Thoracic aorta (tissue), 2 donors: ENCODE results near the gene RNF113A. TPM values are rescaled to one million over a fixed set of nuclear protein-coding genes. Genes with fewer than 3 reads are reported as not detected.
"Not testable (repeated sequence)": the region's sequence is repeated elsewhere in the genome, so short reads cannot be mapped to it uniquely, and the experiment has no call there.

ENCODE experiments used
- ATAC-seq: fragments of 150-250 bp; one replicate; pipeline ENCODE4 v1.8.0; 2017; ENCODE audit warnings: low read depth; ENCODE audit not compliant: insufficient number of reproducible peaks, low FRiP score
- DNase-seq: peaks from one replicate; pipeline ENCODE4 v3.0.0-alpha.2; 2020; ENCODE audit warnings: low spot score
- H3K27ac ChIP-seq, 2 donors: fragments of 200-600 bp; sonication (generic); 1 replicate in 1 of 2; 2 replicates in 1 of 2; pipeline ENCODE4 v1.5.1; 2016; ENCODE audit warnings: mild to moderate bottlenecking in 2 of 2, moderate library complexity in 2 of 2
- H3K27me3 ChIP-seq: fragments of 200-600 bp; sonication (generic); replicated peaks from 2 replicates; pipeline ENCODE4 v1.6.0; 2016; ENCODE audit warnings: mild to moderate bottlenecking; ENCODE audit not compliant: insufficient read depth
- H3K36me3 ChIP-seq: fragments of 200-600 bp; sonication (generic); one replicate; pipeline ENCODE4 v1.5.1; 2016
- H3K4me1 ChIP-seq, 2 donors: fragments of 200-600 bp; sonication (generic); 1 replicate in 1 of 2; 2 replicates in 1 of 2; pipeline versions ENCODE4 v1.5.1 to v1.6.0; 2016; ENCODE audit warnings: low read depth in 2 of 2, mild to moderate bottlenecking in 1 of 2; ENCODE audit not compliant: control insufficient read depth in 1 of 2
- H3K4me3 ChIP-seq: fragments of 200-600 bp; sonication (generic); 2 replicates; pipeline ENCODE4 v1.5.1; 2016; ENCODE audit warnings: mild to moderate bottlenecking
- H3K9me3 ChIP-seq: fragments of 200-600 bp; sonication (generic); 2 replicates; pipeline ENCODE4 v1.5.1; 2016
- total RNA-seq, 2 donors: library from RNA; depleted of rRNA; stranded (reverse); fragments of >200 nt; gene quantifications; one replicate each; pipeline versions ENCODE4 v1.1.0 to v1.2.3, GENCODE V29; 2016
- TF ChIP-seq, protein P1 (sequence below): fragments of 200-600 bp; sonication (generic); IDR thresholded peaks from one replicate; pipeline ENCODE4 v1.5.1; 2019; ENCODE audit warnings: antibody characterized with exemption

RNF113A gene
- total RNA-seq, 2 donors from 2014 or later, result 6.1 to 13.8 TPM

DNA sequence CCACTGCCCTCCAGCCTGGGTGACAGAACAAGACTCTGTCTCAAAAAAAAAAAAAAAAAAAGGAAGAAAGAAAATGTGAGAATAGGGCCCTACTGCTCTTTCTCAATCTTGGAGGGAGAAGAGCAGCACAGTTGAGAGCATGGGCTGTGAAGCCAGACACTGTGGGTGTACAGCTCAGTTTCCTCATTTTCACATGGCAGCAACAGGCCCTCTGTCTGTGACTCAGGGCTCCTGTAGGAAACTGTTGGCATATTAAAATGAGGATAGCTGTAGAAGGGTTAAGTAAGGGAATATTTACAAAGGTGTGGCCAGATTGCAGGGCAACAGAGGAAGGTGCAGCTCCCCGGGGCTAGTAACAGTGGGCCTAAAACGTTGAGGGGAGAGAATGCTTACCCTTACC lies 27.6 kb upstream of the RNF113A start:
- Histone ChIP-seq H3K4me3 (no peak overlapping the region), H3K9me3 (no peaks in the 10 kb centered on the region), H3K27me3 (no peaks in the 10 kb centered on the region), H3K4me1 (no peaks in the 10 kb centered on the region), H3K36me3 (no peaks in the 10 kb centered on the region), H3K27ac (no peak overlapping the region)
- no peak for ATAC-seq
- no peak for DNase-seq
- TF ChIP-seq, protein P1, sequence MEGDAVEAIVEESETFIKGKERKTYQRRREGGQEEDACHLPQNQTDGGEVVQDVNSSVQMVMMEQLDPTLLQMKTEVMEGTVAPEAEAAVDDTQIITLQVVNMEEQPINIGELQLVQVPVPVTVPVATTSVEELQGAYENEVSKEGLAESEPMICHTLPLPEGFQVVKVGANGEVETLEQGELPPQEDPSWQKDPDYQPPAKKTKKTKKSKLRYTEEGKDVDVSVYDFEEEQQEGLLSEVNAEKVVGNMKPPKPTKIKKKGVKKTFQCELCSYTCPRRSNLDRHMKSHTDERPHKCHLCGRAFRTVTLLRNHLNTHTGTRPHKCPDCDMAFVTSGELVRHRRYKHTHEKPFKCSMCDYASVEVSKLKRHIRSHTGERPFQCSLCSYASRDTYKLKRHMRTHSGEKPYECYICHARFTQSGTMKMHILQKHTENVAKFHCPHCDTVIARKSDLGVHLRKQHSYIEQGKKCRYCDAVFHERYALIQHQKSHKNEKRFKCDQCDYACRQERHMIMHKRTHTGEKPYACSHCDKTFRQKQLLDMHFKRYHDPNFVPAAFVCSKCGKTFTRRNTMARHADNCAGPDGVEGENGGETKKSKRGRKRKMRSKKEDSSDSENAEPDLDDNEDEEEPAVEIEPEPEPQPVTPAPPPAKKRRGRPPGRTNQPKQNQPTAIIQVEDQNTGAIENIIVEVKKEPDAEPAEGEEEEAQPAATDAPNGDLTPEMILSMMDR, result no peak

DNA sequence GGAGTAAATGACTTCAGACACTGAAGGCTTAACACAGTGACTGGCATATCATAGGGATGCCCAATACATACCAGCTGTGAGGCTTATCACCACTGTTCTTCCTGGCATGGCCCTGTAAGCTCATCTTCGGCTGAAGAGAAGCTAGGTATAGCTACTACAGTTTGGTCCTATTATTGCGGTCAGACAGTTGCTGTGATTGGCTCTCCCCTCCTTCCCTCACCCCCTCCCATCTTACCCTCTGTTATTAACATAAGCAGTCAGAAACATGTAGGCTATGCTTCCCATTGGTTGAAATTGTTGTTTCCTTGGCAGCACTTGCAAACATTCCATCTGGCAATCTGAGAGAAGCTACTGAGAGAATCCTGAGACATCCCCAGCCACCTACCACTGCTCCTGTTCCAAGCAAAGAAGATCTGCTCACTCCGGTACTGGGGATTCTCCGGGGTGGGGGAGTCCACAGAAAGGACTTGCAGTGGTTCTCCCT lies 24.4 kb upstream of the RNF113A start, which contains the start of gene AKAP14:
Gene AKAP14 (plus strand): TSS at position 51 of the 484 bp plus-strand sequence. CDS start 7,331 bp downstream, outside the sequence.
- Histone ChIP-seq H3K27ac (no peak within 1 kb of the TSS), H3K4me3 (no peak within 1 kb of the TSS), H3K27me3 (no peaks in the 10 kb centered on the region), H3K4me1 (no peaks in the 10 kb centered on the region), H3K36me3 (no peaks in the 10 kb centered on the region), H3K9me3 (no peaks in the 10 kb centered on the region)
- no peak for DNase-seq
- TF ChIP-seq, protein P1, result no peak
- ATAC-seq, result no peak

DNA sequence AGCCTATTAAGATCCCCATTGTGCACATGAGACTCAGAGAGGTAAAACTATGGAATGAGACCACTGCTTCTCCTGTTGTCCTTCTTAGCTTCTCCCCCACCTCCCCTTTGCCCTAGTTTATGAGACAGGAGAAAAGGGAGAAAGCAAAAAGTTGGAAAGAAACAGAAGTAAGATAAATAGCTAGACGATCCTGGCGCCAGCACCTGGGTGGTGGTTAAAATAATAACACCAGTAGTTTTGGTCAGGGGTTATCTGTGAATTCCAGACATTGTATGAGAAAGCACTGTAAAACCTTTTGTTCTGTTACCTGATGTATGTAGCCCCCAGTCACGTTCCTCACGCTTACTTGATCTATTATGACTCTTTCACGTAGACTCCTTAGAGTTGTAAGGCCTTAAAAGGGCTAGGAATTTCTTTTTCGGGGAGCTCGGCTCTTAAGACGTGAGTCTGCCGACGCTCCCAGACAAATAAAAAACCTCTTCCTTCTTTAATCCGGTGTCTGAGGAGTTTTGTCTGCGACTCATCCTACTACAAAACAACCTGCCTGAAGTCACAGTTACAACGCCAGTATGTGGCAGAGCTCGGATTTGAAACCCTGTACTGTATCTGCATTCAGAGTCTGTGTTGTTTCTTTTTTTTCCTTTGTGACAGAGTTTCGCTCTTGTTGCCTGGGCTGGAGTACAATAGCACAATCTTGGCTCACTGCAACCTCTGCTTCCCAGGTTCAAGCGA lies 20.6 kb upstream of the RNF113A start:
- not testable (repeated sequence) for DNase-seq

DNA sequence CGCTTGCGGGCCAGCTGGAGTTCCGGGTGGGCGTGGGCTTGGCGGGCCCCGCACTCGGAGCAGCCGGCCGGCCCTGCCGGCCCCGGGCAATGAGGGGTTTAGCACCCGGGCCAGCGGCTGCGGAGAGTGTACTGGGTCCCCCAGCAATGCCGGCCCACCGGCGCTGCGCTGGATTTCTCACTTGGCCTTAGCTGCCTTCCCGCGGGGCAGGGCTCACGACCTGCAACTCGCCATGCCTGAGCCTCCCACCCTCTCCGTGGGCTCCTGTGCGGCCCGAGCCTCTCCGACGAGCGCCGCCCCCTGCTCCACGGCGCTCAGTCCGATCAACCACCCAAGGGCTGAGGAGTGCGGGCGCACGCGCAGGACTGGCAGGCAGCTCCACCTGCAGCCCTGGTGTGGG lies 19.1 kb upstream of the RNF113A start:
- ATAC-seq, H3K4me1 ChIP-seq, H3K27me3 ChIP-seq, DNase-seq, H3K27ac ChIP-seq, H3K4me3 ChIP-seq, H3K36me3 ChIP-seq, H3K9me3 ChIP-seq: not testable (repeated sequence)

More for the DNA sequence above, 20.6 kb upstream of the RNF113A start:
- ATAC-seq, H3K4me1 ChIP-seq, H3K27ac ChIP-seq, H3K4me3 ChIP-seq, H3K36me3 ChIP-seq, H3K27me3 ChIP-seq, H3K9me3 ChIP-seq: not testable (repeated sequence)

DNA sequence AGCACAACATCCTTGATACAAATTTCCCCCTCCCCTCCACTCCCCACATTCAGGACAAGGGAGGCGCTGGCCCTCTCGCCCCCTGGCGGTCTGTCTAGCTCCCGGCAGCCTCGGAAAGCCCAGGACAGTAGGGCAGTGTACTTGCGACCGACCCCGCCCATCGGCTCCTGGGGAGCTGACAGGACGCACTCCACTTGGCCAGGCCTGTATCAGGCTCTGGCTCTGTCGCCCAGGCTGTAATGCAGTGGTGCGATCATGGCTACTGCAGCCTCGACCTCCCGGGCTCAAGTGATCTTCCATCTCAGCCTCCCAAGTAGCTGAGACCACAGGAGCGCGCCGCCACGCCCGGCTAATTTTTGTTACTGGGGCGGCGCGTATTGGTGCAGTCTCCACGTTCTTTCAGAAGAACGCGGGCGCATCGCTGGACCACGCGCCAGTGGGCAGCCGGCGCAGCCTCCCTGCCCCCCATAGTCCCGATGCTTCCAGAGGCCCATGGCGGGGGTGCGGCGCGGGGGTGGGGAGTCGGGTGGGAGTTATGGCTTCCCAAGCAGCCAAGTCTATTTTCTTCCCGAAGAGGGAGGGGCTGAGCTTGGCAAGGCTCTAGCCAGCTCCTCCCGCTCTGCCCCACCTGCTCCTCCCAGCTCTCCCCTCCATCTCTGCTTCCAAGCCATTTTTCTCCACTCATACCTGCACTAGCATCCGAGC lies 16.3 kb upstream of the RNF113A start:
- ATAC-seq, result no peak
- H3K36me3 ChIP-seq, result no peaks in the 10 kb centered on the region
- no peak overlapping the region for H3K27ac ChIP-seq
- TF ChIP-seq, protein P1, result peak; percentile 10
- H3K9me3 ChIP-seq, result no peaks in the 10 kb centered on the region
- DNase-seq, result no peak
- H3K4me3 ChIP-seq, result peak overlapping the region; percentile 48
- no peaks in the 10 kb centered on the region for H3K27me3 ChIP-seq
- no peaks in the 10 kb centered on the region for H3K4me1 ChIP-seq
